Fibroblast of pulmonary artery (primary cell): Measurements from ENCODE around the gene DUS1L.

Experiments used
- DNase-seq: peaks from one replicate; pipeline ENCODE4 v3.0.0-alpha.2; 2010; ENCODE audit warnings: low read depth
- H3K4me3 ChIP-seq: replicated peaks from 2 replicates; pipeline ENCODE4 v1.5.1; 2011; ENCODE audit warnings: low read depth, mild to moderate bottlenecking, control low read depth, low read length, moderate library complexity
- TF ChIP-seq, protein P1 (sequence below): IDR thresholded peaks from 2 replicates; pipeline ENCODE4 v1.5.1; 2011; ENCODE audit warnings: mild to moderate bottlenecking, control low read depth, low read length, inconsistent platforms; ENCODE audit errors: missing control alignments

Gene DUS1L

DNA sequence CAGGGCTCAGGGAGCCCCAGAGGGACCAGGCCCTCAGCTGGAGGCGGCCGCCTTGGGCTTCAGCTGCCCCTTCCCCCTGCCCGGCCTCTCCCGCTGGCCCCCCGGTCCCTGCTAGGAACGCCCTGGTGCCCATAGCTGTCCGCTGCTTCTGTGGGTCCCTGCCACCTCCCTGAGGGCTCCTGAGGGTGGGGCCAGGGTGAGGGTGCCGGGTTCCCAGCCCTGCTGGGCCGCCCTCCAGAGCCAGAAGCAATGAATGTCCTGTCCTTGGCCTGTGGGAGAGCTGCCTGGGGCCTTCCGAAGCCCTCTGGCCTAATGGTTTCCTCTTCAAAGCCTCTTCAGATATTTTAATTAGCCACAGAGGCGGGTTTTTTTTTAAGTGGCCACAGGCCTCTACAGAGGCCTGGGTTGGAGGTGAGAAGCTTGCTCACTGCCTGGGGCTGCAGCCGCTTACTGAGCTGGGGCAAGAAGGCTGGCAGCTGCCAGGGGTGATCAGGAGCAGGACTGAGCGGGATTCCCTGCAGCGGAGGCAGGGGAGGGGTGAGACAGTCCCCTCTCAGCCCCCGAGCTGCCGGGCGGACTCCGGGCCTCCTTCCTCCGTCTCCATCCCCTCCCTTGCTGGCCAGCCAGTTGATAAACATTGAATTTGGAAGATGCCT lies 52.8 kb downstream of the DUS1L start:
- TF ChIP-seq, protein P1, sequence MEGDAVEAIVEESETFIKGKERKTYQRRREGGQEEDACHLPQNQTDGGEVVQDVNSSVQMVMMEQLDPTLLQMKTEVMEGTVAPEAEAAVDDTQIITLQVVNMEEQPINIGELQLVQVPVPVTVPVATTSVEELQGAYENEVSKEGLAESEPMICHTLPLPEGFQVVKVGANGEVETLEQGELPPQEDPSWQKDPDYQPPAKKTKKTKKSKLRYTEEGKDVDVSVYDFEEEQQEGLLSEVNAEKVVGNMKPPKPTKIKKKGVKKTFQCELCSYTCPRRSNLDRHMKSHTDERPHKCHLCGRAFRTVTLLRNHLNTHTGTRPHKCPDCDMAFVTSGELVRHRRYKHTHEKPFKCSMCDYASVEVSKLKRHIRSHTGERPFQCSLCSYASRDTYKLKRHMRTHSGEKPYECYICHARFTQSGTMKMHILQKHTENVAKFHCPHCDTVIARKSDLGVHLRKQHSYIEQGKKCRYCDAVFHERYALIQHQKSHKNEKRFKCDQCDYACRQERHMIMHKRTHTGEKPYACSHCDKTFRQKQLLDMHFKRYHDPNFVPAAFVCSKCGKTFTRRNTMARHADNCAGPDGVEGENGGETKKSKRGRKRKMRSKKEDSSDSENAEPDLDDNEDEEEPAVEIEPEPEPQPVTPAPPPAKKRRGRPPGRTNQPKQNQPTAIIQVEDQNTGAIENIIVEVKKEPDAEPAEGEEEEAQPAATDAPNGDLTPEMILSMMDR: no peak
- H3K4me3 ChIP-seq: no peak overlapping the region
- DNase-seq: no peak

DNA sequence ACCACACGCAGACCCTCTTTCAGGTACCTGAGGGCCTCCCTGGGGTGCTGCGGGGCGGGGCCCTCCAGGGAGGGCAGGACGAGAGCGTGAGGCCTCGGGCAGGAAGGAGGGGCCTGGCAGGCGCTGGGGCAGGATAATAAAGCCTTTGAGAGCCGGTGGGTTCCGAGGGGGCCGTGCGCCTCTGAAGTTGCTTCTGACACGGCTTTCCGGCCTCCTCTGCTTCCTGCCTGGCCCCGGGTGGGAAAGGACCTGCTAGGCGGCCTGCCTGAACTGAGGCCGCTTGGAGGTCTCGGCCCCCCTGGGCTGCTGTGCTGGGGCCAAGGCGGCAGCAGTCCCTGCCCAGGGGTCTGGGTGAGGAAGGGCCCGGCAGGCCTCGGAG lies 53.4 kb downstream of the DUS1L start:
- no peak overlapping the region for H3K4me3 ChIP-seq

DNA sequence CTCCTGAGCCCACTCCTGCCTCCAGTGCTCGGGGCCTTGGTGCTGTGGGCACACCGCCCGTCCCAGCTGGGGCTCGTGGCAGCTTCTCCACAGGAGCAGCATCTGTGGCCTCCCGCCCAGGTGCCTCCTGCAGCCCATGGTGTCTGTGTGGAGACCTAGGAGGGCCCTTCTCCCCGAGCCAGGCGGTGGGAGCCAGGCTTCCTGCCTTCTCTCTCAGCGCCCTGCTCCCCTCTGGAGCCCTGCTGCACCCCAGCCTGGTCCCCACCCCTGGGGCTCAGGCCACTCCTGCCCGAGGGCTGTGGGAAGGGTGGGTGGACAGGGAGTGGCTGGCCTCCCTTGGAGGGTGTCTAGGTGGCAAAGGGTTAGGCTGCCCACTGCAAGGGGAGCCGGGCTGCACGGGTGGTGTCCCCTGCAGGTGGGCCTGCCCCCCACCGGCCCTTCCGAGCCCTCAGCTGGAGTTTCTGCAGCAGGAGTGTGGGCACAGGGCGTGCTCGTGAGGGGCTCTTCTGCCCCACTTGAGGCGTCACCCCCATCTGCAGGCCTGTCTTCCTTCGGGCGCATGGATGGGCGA lies 53.9 kb downstream of the DUS1L start:
- TF ChIP-seq, protein P1: no peak
- DNase-seq: no peak
- no peak overlapping the region for H3K4me3 ChIP-seq

More for the DNA sequence above, 53.4 kb downstream of the DUS1L start:
- TF ChIP-seq, protein P1: no peak
- no peak for DNase-seq

DNA sequence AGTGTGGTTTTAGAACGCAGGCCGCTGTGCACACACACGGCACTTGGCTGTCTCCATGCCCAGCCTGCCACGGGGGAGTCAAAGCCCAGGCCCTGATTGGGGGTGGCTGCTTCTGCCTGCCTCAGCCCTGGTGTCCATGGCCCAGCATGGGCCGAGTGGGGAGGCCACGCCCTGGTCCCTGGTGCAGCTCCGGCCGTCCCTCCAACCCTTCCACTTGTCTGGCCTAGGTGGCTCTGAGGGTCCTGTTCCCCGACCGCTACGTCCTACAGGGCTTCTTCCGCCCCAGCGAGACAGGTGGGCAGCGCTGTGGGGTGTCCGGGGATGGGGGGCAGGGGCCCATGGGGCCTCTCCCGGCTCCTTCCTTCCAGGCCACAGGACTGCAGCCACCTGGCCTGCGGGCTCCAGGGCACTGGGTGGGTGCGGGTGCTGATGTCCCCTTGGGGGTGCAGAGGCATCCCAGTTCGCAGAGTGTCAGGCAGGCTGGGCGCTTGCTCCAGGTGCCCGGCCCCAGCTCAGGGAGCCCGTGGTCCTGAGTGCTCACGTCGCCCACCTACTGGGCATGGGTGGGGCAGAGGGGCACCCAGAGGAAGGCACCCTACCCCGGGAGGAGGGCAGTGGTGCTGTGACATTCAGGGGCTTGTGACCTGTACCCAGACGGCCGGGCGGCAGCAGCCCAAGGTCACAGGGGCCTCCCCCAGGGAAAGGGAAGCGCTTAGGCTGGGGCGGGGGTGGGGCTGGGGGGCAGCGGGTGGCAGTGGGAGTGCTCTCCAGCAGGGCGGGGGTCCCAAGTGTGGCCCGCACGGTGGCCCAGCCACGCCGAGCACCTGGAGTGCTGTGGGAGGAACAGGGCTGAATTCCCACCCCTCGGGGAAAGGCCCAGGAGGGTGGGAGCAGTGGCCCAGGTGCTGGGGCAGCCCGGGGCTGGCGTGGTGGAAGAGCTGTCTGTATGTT lies 54.8 kb downstream of the DUS1L start:
- no peak for DNase-seq
- TF ChIP-seq, protein P1: no peak
- no peak overlapping the region for H3K4me3 ChIP-seq

DNA sequence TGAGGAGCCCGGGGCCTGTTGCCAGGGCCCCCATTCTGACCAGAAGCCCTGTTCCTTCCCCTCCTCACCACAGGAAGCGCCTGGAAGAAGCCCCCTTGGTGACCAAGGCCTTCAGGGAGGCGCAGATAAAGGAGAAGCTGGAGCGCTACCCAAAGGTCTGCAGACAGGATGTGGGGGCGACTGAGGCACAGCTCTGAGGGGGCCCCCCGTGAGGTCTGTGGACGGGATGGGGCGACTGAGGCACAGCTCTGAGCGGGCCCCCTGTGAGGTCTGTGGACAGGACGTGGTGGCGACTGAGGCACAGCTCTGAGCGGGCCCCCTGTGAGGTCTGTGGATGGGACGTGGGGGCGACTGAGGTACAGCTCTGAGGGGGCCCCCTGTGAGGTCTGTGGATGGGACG lies 56.2 kb downstream of the DUS1L start:
- TF ChIP-seq, protein P1: no peak
- no peak overlapping the region for H3K4me3 ChIP-seq
- DNase-seq: no peak

DNA sequence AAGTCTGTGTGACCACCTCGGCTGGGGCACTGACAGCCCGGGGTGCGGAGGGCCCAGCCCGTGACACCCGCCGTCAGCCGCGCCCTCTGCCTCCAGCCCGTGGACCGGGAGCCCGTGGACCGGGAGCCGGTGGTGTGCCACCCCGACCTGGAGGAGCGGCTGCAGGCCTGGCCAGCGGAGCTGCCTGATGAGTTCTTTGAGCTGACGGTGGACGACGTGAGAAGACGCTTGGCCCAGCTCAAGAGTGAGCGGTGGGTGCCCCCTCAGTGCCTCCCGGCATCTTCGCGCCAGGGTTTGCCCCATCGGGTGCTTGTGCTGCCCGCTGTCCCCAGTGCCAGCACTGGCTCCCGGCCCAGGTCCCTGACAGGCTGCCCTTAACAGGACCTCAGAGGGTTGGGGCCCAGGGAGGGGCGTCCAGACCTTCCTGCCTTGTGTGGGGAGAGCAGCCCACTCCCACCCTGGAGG lies 56.6 kb downstream of the DUS1L start:
- no peak overlapping the region for H3K4me3 ChIP-seq
- TF ChIP-seq, protein P1: no peak
- DNase-seq: no peak
